HG03521 (cell line): ENCODE results near the gene TNFSF9.

Experiments used
- ATAC-seq: cut with Tn5 transposase; IDR thresholded peaks from one replicate; pipeline ENCODE4 v1.9.1; 2021; ENCODE audit warnings: mild to moderate bottlenecking, moderate library complexity; ENCODE audit not compliant: unreplicated experiment

TNFSF9 gene

GRCh38 chr19:6530386-6531162 lies at the start of gene TNFSF9:
Gene TNFSF9, plus strand, starts transcription at chr19:6531026. Its CDS starts 11 bp downstream, at chr19:6531037.
- ATAC-seq: peak; percentile 38

- ATAC-seq: peak; percentile 57
Observed at GRCh38 chr19:6481541-6482342, 49.1 kb upstream of the TNFSF9 start, which contains the start of gene DENND1C. Gene DENND1C, minus strand, starts transcription at chr19:6481787. Its CDS starts 92 bp downstream, at chr19:6481695.

- ATAC-seq: no peak
Observed at GRCh38 chr19:6482343-6482686, 48.5 kb upstream of the TNFSF9 start.

GRCh38 chr19:6483235-6483634 lies 47.6 kb upstream of the TNFSF9 start:
- ATAC-seq: no peak

GRCh38 chr19:6484230-6484629 lies 46.6 kb upstream of the TNFSF9 start:
- ATAC-seq: no peak

- ATAC-seq: no peak
Observed at GRCh38 chr19:6484831-6485230, 46.0 kb upstream of the TNFSF9 start.

GRCh38 chr19:6489278-6490061 lies 41.4 kb upstream of the TNFSF9 start:
- no peak for ATAC-seq

- no peak for ATAC-seq
Observed at GRCh38 chr19:6490134-6490533, 40.7 kb upstream of the TNFSF9 start.

GRCh38 chr19:6491802-6492592 lies 38.8 kb upstream of the TNFSF9 start:
- no peak for ATAC-seq

- ATAC-seq: no peak
Observed at GRCh38 chr19:6494438-6495036, 36.3 kb upstream of the TNFSF9 start.

GRCh38 chr19:6495947-6496346 lies 34.9 kb upstream of the TNFSF9 start:
- no peak for ATAC-seq

- no peak for ATAC-seq
Observed at GRCh38 chr19:6498294-6499036, 32.4 kb upstream of the TNFSF9 start.

GRCh38 chr19:6499052-6499790 lies 31.6 kb upstream of the TNFSF9 start:
- no peak for ATAC-seq

- no peak for ATAC-seq
Observed at GRCh38 chr19:6500837-6501739, 29.7 kb upstream of the TNFSF9 start.

- ATAC-seq: no peak
Observed at GRCh38 chr19:6501740-6502648, 28.8 kb upstream of the TNFSF9 start, which contains the start of gene TUBB4A. Gene TUBB4A, minus strand, starts transcription at chr19:6502309. Its CDS starts 97 bp downstream, at chr19:6502212.

- ATAC-seq: no peak
Observed at GRCh38 chr19:6503407-6504201, 27.2 kb upstream of the TNFSF9 start.
